Gastroesophageal sphincter (tissue), 3 donors: ENCODE measurements around the gene EXD2.

ENCODE experiments used
- CTCF ChIP-seq, 4 experiments: fragments of 200-600 bp in 2 of 4; fragments of 450-650 bp in 2 of 4; sonication (generic) in 1 of 4; IDR thresholded peaks; one replicate each; pipeline ENCODE4 v1.5.1; 2017 to 2019; ENCODE audit warnings: antibody characterized with exemption in 4 of 4, mild to moderate bottlenecking in 2 of 4, moderate library complexity in 2 of 4
- EP300 ChIP-seq: sonication (generic); formaldehyde crosslinking; IDR thresholded peaks from one replicate; pipeline ENCODE4 v1.6.1; 2017; ENCODE audit warnings: antibody characterized with exemption, mild to moderate bottlenecking
- POLR2A ChIP-seq, 2 donors: fragments of 450-650 bp; IDR thresholded peaks; one replicate each; pipeline ENCODE4 v1.6.1; 2017; ENCODE audit warnings: antibody characterized with exemption in 2 of 2, mild to moderate bottlenecking in 2 of 2, moderate library complexity in 1 of 2
- POLR2AphosphoS5 ChIP-seq: sonication (generic); formaldehyde crosslinking; IDR thresholded peaks from one replicate; pipeline ENCODE4 v1.6.1; 2017; ENCODE audit warnings: antibody characterized with exemption

- TF ChIP-seq POLR2AphosphoS5 (no peak), POLR2A (IDR thresholded peaks at IDR 0.05) (no peak), CTCF (IDR thresholded peaks at IDR 0.05) (no peak), EP300 (no peak)
Measured at GRCh38 chr14:69208666-69209065, 17.4 kb downstream of the EXD2 start.
